K562 (cell line): ENCODE measurements around the gene HOXB1. TPM values are rescaled to one million over a fixed set of nuclear protein-coding genes. Genes with fewer than 3 reads are reported as not detected.

Experiments
- ELK1 ChIP-seq: sonication (generic); formaldehyde crosslinking; IDR thresholded peaks from 2 replicates; pipeline ENCODE4 v1.8.1; 2022; ENCODE audit warnings: missing genetic modification reagents
- FOXP1 ChIP-seq: sonication (generic); formaldehyde crosslinking; IDR thresholded peaks from 2 replicates; pipeline ENCODE4 v1.8.0; 2022; ENCODE audit warnings: mild to moderate bottlenecking, missing genetic modification reagents
- HDAC6 ChIP-seq: IDR thresholded peaks from 2 replicates; pipeline ENCODE4 v1.6.1; 2012; ENCODE audit warnings: low read depth, mild to moderate bottlenecking, control low read depth, inconsistent platforms, low read length, moderate library complexity
- ILK ChIP-seq: fragments of 450-650 bp; IDR thresholded peaks from 2 replicates; pipeline ENCODE4 v1.6.1; 2016; ENCODE audit warnings: missing genetic modification characterization, low read depth, mild to moderate bottlenecking, missing compliant biosample characterization, moderate library complexity, borderline replicate concordance
- KAT2B ChIP-seq: IDR thresholded peaks from one replicate; pipeline ENCODE4 v1.6.1; 2012; ENCODE audit warnings: low read depth, mild to moderate bottlenecking, control low read depth, inconsistent platforms, low read length, moderate library complexity
- L3MBTL2 ChIP-seq: fragments of 450-650 bp; IDR thresholded peaks from 2 replicates; pipeline ENCODE4 v1.6.1; 2016; ENCODE audit warnings: mild to moderate bottlenecking, moderate library complexity
- MED1 ChIP-seq: sonication (generic); formaldehyde crosslinking; IDR thresholded peaks from 2 replicates; pipeline ENCODE4 v1.8.1; 2023; ENCODE audit warnings: missing genetic modification reagents, borderline replicate concordance
- MEIS2 ChIP-seq: fragments of 450-650 bp; IDR thresholded peaks from 2 replicates; pipeline ENCODE4 v1.6.1; 2014; ENCODE audit warnings: mild to moderate bottlenecking; ENCODE audit not compliant: partially characterized antibody
- NKRF ChIP-seq: fragments of 450-650 bp; IDR thresholded peaks from 2 replicates; pipeline ENCODE4 v1.6.1; 2016; ENCODE audit warnings: borderline replicate concordance
- RBM25 ChIP-seq: fragments of 200-400 bp; formaldehyde crosslinking; IDR thresholded peaks from 2 replicates; pipeline ENCODE4 v1.6.1; 2018; ENCODE audit warnings: low read length, low read depth, moderate library complexity; ENCODE audit not compliant: severe bottlenecking
- SP2 ChIP-seq: IDR thresholded peaks from 2 replicates; pipeline ENCODE4 v1.6.1; 2011; ENCODE audit warnings: mild to moderate bottlenecking, low read depth, low read length, moderate library complexity; ENCODE audit not compliant: poor library complexity, severe bottlenecking; ENCODE audit errors: extremely low read depth
- TCF7 ChIP-seq: sonication (generic); IDR thresholded peaks from 2 replicates; pipeline ENCODE4 v1.6.1; 2016; ENCODE audit warnings: antibody characterized with exemption, borderline replicate concordance
- ZNF512 ChIP-seq: IDR thresholded peaks from 2 replicates; pipeline ENCODE4 v1.6.1; 2016; ENCODE audit warnings: missing genetic modification characterization, missing compliant biosample characterization
- polyA plus RNA-seq, 8 experiments: library from polyadenylated mRNA; depleted of rRNA in 4 of 8; stranded (reverse) in 5 of 8; unstranded in 3 of 8; fragments of >200 nt; fragmentation: Nextera tagmentation in 2 of 8; fragmentation: Illumina TruSeq in 1 of 8; extraction: Ambion mirVana in 2 of 8; extraction: Trizol in 1 of 8; gene quantifications; 2 replicates each; pipeline versions ENCODE4 v1.2.1 to v1.2.3, GENCODE V29; 2011 to 2014; ENCODE audit warnings: inconsistent platforms in 1 of 8, missing spikeins in 1 of 8
- total RNA-seq, 7 experiments: library from RNA; depleted of rRNA in 6 of 7; stranded (reverse); fragments of >200 nt in 6 of 7; fragmentation: Illumina TruSeq in 2 of 7; extraction: Trizol in 2 of 7; gene quantifications; 2 replicates each; pipeline versions ENCODE4 v1.2.1 to v1.2.3, GENCODE V29; 2011 to 2021; ENCODE audit warnings: low replicate concordance in 1 of 7
- TF ChIP-seq, protein P1 (sequence below): sonication (generic); formaldehyde crosslinking; IDR thresholded peaks from 2 replicates; pipeline ENCODE4 v1.8.0; 2023; ENCODE audit warnings: mild to moderate bottlenecking, missing genetic modification reagents
- TF ChIP-seq, protein P2 (sequence below): fragments of 250-450 bp; sonication (Bioruptor Pico); IDR thresholded peaks from 2 replicates; pipeline ENCODE4 v1.8.0; 2021; ENCODE audit warnings: moderate library complexity, mild to moderate bottlenecking, inconsistent platforms

The HOXB1 gene
- total and polyA plus RNA-seq, 9 of the 15 experiments (the other 6 are each of a cell fraction or from before 2014, with no cell fraction given): 0.04 TPM; not detected in 8

GRCh38 chr17:48492401-48493298 is 38.2 kb downstream of the HOXB1 start (continued):
- TF ChIP-seq, protein P1, sequence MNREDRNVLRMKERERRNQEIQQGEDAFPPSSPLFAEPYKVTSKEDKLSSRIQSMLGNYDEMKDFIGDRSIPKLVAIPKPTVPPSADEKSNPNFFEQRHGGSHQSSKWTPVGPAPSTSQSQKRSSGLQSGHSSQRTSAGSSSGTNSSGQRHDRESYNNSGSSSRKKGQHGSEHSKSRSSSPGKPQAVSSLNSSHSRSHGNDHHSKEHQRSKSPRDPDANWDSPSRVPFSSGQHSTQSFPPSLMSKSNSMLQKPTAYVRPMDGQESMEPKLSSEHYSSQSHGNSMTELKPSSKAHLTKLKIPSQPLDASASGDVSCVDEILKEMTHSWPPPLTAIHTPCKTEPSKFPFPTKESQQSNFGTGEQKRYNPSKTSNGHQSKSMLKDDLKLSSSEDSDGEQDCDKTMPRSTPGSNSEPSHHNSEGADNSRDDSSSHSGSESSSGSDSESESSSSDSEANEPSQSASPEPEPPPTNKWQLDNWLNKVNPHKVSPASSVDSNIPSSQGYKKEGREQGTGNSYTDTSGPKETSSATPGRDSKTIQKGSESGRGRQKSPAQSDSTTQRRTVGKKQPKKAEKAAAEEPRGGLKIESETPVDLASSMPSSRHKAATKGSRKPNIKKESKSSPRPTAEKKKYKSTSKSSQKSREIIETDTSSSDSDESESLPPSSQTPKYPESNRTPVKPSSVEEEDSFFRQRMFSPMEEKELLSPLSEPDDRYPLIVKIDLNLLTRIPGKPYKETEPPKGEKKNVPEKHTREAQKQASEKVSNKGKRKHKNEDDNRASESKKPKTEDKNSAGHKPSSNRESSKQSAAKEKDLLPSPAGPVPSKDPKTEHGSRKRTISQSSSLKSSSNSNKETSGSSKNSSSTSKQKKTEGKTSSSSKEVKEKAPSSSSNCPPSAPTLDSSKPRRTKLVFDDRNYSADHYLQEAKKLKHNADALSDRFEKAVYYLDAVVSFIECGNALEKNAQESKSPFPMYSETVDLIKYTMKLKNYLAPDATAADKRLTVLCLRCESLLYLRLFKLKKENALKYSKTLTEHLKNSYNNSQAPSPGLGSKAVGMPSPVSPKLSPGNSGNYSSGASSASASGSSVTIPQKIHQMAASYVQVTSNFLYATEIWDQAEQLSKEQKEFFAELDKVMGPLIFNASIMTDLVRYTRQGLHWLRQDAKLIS (CRISPR knock-in tag): 0 out of 2 replicates have a peak, but pooled peaks have one; percentile 48
- TF ChIP-seq ZNF512 (tag) (no peak), SP2 (no peak), MEIS2 (peak; percentile 99), FOXP1 (CRISPR knock-in tag) (0 out of 2 replicates have a peak, but pooled peaks have one; percentile 54), ELK1 (CRISPR knock-in tag) (no peak), RBM25 (no peak), MED1 (no peak), ILK (tag) (no peak), TCF7 (no peak), KAT2B (no peak), NKRF (no peak), HDAC6 (no peak), L3MBTL2 (peak; percentile 76)
- TF ChIP-seq, protein P2, sequence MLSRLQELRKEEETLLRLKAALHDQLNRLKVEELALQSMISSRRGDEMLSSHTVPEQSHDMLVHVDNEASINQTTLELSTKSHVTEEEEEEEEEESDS (CRISPR knock-in tag): no peak
